Stimulated activated CD8-positive, alpha-beta memory T cell treated with anti-CD3 and anti-CD28 coated beads, Interleukin-12 subunit alpha, Interleukin-12 subunit beta, amount 100 ng/mL, for 4 hours (primary cell): Measurements from ENCODE around the gene NUDT4.

Experiments used
- DNase-seq: peaks from one replicate; pipeline ENCODE4 v3.0.0-alpha.2; 2020; ENCODE audit warnings: low read depth

The NUDT4 gene

DNA sequence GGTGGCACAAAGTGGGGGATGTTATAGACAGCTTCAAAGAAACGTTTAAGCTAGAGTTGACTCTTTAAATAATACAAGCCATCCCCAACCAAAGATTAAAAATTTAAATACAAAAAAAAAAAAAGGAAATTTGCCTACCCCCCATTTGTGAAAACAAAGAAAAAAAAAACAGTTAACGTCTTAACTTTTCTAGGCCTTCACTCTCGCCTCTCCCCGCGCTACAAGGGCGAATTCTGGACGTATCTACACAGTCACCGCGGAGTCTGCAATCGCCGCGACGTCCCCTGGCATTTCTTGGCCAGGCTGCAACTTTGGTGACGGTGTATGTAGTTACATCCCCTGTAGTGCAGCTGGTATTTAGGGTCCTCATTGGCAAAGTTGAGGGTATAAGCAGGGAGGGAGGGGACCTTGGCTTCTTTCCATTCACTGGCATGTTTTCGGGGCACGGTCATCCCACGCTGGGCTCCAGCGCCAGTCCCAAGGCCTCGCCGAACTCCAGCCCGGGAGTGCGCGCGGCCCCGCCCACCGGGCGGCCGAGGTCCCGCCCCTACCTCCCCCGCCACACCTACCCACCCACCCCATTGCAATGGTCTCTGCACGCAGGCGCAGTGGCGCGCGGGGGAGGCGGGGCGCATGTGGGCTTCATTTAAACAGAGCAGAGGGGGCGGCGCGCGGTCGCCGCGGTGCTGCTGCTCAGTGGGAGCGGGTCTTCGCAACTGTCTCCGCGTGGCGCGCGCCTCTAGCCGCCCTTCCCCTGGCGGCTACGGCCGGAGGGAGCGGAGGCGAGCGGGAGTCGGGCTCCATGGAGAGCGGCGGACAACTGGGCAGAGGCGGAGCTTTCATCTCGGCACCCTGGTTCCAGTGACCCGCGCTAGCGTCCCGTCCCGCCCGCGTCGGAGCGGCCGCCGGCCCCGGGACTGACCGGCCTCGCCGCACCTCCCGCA, at the start of gene NUDT4:
TSS of gene NUDT4 (plus strand) at position 674 of the 944 bp plus-strand sequence. CDS start 398 bp downstream, outside the sequence.
- DNase-seq: peak; percentile 96

DNA sequence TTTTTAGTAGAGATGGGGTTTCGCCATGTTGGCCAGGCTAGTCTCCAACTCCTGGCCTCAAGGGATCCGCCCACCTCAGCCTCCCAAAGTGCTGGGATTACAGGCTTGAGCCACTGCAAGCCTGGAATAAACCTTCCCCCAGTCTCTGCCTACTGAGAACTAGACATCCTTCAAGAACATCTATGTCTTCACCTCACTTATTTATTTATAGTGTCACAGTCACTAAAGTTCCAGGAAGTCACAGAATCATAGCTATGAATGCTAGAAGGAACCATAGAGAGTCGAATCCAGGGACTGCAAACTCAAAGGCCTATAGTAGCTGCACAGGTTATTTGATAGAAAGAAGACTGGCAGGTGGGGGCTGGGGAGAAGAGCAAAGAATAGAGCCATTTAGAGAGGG, 44.7 kb upstream of the NUDT4 start:
- DNase-seq: no peak

DNA sequence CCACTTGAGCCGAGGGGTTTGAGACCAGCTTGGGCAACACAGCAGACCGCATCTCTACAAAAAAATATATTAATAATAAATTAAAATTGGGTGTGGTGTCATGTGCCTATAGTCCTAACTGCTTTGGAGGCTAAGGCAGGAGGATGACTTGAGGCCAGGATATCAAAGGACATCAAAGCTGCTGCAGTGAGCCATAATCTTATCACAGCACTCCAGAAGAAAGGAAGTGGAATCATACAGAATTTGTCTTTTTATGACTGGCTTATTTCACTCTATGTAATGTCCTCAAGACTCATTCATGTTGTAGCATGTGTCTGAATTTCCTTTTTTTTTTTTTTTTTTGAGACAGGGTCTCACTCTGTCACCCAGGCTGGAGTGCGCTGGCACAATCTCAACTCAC, 43.9 kb upstream of the NUDT4 start:
- no peak for DNase-seq

DNA sequence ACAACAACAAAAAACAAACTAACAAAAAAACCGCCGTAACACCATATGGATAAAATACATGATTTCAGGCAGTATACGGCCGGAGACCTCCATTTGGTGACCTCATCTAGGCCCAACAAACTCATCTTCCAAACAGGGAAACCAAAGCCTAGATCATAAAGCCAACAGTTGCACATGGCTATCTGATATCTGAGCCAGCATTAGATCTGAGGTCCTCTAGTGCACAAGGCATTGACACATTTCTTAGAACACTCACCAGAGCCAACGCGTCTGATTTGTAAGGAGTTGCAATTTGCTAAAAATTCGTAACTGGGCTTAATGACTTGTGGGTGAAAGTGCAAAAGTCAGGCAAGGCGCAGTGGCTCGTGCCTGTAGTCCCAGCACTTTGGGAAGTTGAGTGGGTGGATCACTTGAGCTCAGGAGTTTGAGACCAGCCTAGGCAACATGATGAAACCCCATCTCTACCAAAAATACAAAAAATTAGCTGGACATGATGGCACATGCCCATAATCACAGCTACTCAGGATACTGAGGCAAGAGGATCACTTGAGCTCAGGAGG, 42.0 kb upstream of the NUDT4 start:
- DNase-seq: no peak

DNA sequence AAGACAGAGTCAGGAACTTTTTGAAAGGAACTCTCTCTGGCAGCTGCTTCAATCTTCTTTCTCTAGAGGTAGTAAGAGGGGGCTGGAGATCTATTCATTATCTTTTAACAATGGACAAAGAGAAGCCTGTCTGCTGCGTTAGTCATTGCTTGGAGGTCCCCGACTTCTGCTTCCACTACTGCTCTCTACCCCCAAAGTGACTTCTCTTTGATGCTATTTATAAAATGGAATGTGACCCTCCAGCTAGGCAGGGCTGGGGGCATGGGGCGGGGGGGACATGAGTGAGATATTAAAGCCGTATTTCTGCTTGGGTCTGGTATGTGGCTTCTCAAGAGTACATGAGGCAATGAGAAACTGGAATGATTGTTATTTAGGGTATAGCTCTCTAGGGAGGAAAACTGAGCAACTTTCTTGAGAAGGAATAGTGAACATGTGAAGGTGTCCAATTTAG, 41.4 kb upstream of the NUDT4 start:
- DNase-seq: no peak

DNA sequence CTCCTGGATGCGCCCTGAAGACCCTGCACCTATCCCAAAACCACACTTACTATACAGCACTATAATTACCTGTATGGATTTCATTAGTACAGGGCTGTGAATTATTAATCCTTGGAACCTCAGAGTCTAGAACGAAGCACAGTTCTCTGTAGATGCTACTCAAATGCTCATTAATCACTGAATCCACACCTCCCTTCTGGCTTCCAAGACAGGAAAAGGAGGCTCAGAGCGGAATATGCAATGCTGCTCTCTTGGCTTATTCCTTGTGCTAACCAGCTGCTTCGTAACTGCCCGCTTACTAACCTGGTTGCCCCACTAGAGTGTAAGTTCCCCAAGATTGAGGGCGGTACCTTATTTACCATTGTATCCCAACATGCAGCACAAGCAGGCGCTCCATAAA, 39.1 kb upstream of the NUDT4 start:
- DNase-seq: no peak

DNA sequence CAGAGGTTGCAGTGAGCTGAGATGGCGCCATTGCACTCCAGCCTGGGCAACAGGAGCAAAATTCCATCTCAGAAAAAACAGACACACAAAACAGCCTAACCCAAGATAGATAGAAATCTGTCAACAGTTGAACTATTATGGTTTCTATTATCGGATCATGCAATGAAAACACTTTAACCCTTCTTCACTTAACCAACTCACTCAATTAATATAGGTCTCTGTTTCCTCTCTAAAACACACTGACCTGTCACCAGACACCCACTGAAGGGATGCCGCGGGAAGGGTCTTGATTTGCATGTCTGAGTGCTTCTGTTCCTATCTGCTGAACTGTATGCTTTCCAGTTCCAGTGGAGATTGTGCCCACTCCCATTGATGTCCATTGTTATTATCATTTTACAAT, 38.0 kb upstream of the NUDT4 start:
- DNase-seq: no peak

DNA sequence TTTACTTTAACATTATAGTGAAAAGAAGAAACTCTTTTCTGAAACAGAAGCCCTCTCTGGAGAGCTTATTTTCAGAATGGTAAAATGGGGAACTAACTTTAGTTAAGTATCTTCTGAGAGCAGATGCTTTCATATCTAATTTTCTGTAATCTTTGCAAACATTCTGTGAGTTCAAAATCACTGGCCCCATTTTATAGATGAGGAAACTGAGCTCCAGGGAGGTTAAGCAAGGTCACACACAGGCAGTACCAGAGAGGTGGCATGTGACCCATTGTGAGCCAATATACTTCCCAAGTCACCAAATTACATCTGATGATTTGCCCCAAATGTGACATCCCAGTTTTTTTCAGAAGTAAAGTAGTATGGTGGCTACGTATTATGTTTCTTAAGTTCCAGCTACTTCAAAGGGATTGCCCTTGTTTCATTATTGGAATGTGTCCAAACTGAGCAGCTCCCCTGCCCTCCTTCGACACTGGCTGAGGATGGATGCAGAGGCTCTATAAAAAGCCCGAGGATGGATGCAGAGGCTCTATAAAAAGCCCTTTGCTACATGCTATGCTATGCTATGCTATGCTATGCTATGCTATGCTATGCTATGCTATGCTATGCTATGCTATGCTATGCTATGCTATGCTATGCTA, 36.2 kb upstream of the NUDT4 start:
- no peak for DNase-seq

DNA sequence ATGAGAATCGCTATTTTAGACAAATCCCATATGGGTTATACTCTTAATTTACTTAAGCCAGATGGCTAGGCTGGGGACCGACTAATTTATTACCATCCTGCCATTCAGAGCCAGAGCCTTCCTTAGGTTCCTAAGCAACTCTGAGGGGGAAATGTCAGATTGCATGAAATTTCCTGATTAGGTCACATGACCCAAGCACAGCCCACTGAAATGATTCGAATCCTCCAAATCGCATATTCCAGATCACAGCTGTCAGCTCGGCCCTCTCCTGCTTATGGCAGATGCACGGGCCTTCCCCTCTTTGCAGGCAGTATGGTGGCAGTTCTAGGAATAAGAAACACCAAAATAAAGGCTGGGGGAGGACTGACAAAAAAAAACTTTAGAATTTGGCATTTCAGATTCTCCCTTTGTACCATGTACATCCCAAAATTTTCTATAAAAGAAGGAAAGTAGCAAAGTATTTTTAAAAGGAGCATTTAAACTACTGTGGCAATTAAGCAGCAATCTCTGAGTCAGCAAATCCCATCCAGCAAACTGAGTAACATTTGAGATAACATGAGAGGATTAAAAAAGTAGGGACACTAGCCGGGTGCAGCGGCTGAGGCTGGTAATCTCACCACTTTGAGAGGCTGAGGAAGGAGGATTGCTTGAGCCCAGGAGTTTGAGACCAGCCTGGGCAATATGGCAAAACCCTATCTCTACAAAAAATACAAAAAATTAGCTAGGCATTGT, 30.5 kb upstream of the NUDT4 start:
- no peak for DNase-seq

DNA sequence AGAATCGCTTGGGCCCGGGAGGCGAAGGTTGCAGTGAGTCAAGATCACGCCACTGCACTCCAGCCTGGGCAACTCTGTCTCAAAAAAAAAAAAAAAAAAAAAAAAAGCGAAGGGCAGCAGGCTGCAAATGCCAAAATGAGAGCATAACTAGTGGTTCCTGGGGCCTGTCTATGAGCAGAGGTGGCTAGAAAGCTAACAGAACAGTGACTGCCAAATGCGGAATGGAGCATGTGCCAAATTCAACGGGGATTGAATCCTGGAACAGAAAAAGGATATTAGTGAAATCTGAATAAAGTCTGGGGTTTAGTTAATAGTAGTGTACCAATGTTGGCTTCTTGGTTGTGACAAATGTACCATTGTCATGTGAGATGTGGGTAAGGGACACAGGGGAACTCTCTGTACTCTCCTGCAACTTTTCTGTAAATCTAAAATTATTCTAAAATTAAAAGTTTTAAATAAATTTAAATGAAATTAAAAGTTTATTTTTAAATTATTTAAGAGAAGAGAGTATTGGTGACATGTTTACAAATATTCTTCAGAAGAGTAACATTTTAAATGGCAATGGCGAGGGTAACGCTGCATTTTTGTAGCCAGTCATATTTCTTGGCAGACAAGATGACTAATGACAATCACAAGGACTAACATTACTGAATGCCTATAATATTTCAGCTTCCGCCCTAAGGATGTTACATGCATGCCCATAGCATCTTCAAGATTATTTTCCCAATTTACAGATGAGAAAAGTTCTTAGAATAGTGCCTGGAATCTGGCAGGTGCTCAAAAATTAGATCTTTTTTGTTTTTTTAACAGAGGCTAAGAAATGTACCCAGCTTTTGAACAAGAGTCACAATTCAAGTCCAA, 28.9 kb upstream of the NUDT4 start:
- no peak for DNase-seq

DNA sequence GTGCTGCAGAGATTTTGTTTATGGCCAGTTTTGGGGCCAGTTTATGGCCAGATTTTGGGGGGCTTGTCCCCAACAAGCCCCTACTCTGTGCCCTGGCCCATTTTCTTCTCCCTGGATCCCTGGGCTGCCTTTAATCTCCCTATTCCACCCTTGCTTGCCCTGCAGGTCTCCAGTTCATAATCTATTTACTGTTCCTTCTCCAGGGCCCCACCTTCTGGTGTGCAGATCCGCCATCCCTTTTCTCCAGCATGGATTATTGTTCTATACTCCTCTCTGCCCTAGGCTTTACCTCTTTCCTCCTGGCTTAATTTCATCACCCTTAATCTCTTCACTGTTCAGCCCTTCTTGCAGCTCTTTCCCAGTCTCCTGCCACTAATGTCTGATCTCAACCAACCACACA, 26.0 kb upstream of the NUDT4 start:
- DNase-seq: no peak

DNA sequence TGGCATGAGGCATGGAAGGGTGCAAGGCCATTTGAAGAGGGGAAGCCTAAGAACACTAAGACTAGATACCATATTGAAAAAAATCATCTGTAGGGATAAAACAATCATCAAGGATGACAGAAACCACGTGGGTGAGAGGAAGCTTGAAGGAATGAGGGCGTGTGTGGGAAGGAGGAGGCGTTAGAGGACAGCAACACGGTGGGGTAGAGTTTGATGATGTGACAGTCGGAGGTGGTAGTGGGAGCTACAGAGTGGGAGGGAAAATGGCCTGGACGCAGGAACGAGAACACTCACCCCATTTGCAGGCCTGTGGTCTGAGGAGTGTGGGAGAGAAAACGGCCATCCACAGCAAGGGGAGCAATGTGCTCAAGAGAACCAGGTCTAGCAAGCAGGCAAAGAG, 25.4 kb upstream of the NUDT4 start:
- DNase-seq: no peak

DNA sequence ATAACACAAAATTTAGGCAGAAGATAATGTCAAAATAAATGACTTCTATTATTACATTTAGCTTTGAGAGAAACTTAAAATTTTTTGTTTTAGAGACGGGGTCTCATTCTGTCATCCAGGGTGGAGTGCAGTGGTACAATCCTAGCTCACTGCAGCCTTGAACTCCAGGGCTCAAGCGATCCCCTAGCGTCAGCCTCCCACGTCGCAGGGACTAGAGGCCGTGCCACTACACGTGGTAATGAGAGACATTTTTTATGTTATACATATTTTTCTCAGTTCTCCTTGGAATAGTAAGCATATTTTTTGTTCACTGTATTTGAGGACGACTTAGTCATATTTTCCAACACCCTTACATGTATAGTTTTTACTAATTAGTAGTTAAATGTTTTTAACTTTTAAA, 21.5 kb upstream of the NUDT4 start:
- DNase-seq: no peak

DNA sequence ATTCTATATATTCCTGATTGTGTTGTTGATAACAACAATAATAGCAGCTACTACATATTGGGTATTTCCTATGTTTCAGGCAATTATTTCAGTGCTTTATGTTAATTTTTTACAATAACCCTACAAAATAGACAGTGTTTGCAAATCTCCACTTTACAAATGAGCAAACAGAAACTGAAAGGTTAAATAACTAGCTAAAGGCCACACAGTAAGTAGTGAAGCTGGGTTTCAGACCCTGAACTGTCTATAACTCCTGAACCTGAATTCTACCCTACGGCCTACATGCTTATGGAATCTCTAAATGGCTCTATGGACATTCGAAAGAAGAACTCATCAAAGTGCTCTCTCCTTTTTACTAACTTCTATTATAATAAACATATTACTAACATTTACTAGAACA, 19.7 kb upstream of the NUDT4 start:
- DNase-seq: no peak

DNA sequence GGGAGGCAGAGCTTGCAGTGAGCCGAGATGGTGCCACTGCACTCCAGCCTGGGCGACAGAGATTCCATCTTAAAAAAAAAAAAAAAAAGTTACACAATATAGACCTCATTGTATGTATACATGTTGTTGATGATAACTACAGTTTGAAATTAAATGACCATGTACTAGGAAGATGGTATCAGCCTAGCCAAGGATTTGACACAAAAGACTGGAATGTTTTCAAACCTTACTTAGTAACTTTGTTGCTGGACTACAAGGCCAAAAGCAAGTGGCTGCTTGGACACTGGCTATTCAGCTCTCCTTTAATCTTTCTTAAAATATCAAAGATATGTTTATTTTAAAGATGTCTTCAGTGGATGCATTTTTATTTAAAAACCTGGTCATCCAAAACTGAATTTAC, 18.9 kb upstream of the NUDT4 start:
- no peak for DNase-seq

DNA sequence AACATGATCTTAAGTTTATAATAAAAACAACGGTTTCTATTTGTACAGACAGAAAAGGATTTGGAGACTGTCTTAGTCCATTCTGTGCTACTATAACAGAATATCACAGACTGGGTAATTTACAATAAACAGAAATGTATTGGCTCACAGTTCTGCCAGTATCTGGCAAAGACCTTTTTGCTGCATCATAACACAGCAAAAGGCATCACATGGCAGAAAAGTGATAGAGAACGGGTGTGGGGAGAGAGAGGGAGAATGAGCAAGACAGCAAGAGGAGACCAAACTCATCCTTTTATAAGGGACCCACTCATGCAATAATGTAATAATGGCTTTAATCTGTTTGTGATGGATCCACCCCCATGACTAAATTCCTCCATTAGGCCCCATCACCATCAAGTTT, 17.0 kb upstream of the NUDT4 start:
- no peak for DNase-seq

DNA sequence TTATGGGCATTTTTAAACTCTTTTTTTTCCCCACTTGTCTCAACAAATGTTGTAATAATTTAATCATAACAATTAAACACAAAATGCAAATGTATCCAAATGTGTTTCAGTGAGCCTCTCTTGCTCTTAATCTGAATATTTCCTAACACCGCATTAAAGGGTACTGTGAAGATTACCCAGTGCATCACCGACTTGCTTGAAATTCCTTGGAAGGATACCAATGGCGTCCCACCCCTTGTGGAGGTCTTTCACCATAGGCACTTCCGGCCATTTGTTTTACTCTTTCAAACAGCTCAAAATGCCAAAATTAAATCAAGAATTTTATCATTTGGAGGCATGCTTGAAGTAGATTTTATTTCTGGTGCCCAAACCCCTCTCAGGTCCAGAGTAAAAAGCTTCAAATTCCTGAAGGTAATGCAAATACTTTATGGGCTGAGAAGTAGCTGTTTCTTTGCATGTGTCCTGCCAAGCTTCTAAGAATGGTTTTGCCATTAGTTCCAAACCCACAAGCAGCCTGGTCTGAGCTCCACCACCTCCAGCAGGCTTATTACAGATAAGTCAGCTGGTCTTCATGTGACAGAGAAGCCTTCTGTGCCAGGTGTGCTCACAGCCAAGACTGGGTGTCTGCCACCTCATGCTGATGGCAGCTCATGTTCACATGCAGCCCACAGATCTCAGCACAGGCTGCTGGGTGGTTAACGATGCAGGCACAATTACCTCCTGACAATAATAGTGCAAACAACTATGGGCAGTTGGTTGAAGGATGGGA, 16.4 kb upstream of the NUDT4 start:
- DNase-seq: no peak

DNA sequence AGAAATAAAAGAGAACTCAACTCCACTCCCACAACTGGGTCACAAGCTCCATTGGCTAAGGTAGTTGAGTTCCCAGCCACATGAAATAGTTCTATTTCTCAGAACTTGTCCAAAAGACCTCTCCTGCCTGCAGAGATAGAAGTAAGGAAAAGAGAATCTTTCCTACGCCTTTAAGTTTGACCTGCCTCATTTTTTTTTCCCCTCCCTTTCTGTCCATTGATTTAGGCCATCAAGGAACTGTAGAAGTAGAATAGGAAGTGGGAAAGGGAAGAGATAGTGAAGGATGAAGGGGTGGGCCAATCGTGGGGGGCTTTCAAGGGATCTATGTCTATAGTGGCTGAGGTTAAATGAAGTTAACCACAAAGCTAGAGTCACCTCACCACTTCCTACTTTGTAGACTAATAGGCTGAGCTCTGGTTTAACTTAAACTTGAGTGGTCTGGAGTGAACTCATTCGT, 13.9 kb upstream of the NUDT4 start:
- no peak for DNase-seq

DNA sequence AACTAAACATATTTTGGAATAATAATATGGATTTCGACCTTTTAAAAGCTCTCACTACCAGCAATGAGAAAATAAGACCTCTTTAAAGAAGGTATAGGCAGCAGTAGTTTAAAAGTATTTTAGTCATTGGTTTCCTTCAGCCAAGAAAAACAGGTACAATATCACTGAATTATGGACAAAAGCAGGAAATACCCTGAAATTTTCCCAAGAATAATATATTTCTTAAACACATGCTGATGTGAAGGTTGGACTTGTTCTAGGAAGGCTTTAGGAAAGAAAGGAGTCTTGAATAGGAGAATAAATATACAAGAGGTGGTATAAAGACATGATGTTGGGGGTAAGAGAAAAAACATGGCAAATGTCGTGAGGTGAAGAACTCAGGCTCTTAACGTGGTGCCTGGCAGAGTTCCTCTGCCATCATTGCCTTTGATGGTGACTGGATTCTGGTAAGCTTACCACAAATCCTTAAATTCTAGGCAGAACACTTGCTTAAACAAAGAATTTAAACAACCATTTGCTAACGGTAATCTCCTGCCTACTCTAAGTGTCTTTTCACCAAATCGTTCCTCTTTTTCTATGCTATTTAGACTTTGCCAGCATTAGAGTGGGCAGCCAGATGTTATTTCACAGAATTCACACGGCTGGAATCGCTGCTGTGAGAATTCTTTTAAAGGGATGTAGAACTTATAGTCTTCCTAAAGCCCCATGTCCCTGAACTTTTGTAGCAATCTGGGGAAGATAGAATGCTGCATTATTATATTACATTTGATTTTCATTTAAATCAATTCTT, 11.9 kb upstream of the NUDT4 start:
- no peak for DNase-seq

DNA sequence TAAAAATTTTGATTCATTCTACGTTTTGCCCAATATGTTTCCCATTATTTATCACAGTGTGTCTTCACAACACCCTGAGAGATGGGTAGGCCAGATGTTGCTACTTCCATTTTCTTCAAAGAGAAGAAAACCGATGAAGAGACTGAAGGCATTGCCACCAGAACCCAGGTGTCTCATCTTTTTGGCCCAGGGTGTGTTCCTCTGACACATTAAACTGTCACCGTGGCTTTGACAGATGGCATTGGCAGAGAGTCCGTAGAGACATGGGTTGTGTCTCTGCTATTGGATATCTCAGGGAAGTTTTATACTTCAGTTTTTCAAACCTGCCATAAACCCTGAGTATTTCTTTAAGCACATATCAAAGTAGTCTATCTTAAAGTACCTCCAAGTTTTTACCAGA, 11.3 kb upstream of the NUDT4 start:
- no peak for DNase-seq
